Esophagus muscularis mucosa (tissue), 4 donors: Measurements from ENCODE around the gene DOK6. TPM values are rescaled to one million over a fixed set of nuclear protein-coding genes. Genes with fewer than 3 reads are reported as not detected.

Source experiments
- DNase-seq: peaks from one replicate; pipeline ENCODE4 v3.0.0-alpha.2; 2017; ENCODE audit errors: extremely low spot score
- H3K27ac ChIP-seq, 4 donors: fragments of 200-600 bp; sonication (generic); replicated peaks in 1 of 4; 1 replicate in 3 of 4; 2 replicates in 1 of 4; pipeline ENCODE4 v1.5.1; 2016 to 2019; ENCODE audit warnings: mild to moderate bottlenecking in 1 of 4
- H3K27me3 ChIP-seq, 4 donors: fragments of 200-600 bp; sonication (generic); one replicate each; pipeline versions ENCODE4 v1.5.1 to v1.6.0; 2016 to 2019
- H3K36me3 ChIP-seq, 4 donors: fragments of 200-600 bp; sonication (generic); one replicate each; pipeline ENCODE4 v1.5.1; 2016 to 2019
- H3K4me1 ChIP-seq, 4 donors: fragments of 200-600 bp; sonication (generic); one replicate each; pipeline ENCODE4 v1.5.1; 2016 to 2019
- H3K4me3 ChIP-seq, 4 donors: fragments of 200-600 bp; sonication (generic); 1 replicate in 2 of 4; 2 replicates in 2 of 4; pipeline ENCODE4 v1.5.1; 2016 to 2019; ENCODE audit warnings: mild to moderate bottlenecking in 4 of 4, moderate library complexity in 1 of 4
- H3K9me3 ChIP-seq, 4 donors: fragments of 200-600 bp; sonication (generic); 1 replicate in 3 of 4; 2 replicates in 1 of 4; pipeline ENCODE4 v1.5.1; 2016 to 2019
- CTCF ChIP-seq, 3 experiments: fragments of 200-600 bp in 2 of 3; fragments of 450-650 bp in 1 of 3; sonication (generic) in 2 of 3; IDR thresholded peaks; one replicate each; pipeline ENCODE4 v1.5.1; 2017 to 2019; ENCODE audit warnings: antibody characterized with exemption in 3 of 3, mild to moderate bottlenecking in 2 of 3, moderate library complexity in 1 of 3
- EP300 ChIP-seq: sonication (generic); formaldehyde crosslinking; IDR thresholded peaks from one replicate; pipeline ENCODE4 v1.6.1; 2017; ENCODE audit warnings: antibody characterized with exemption
- POLR2A ChIP-seq: fragments of 450-650 bp; IDR thresholded peaks from one replicate; pipeline ENCODE4 v1.6.1; 2017; ENCODE audit warnings: antibody characterized with exemption, moderate library complexity, mild to moderate bottlenecking, low read depth
- POLR2AphosphoS5 ChIP-seq, 2 donors: sonication (generic); formaldehyde crosslinking; IDR thresholded peaks; one replicate each; pipeline ENCODE4 v1.6.1; 2017; ENCODE audit warnings: antibody characterized with exemption in 2 of 2
- WGBS: methylation state at CpG from one replicate; pipeline ENCODE4 v1.1.5; 2018; 5-methylcytosine and 5-hydroxymethylcytosine counted together
- intact Hi-C: fragments of 100-400 bp; cut with DNase I; formaldehyde crosslinking; loops from one replicate; pipeline ENCODE4 v1.15.1; 2023
- total RNA-seq, 4 donors: library from RNA; depleted of rRNA; stranded (reverse); fragments of >200 nt; gene quantifications; one replicate each; pipeline versions ENCODE4 v1.1.0 to v1.2.1, GENCODE V29; 2016

DOK6 gene
- total RNA-seq, 4 donors from 2014 or later: 0.83 to 4.1 (median 1.9) TPM

DNA sequence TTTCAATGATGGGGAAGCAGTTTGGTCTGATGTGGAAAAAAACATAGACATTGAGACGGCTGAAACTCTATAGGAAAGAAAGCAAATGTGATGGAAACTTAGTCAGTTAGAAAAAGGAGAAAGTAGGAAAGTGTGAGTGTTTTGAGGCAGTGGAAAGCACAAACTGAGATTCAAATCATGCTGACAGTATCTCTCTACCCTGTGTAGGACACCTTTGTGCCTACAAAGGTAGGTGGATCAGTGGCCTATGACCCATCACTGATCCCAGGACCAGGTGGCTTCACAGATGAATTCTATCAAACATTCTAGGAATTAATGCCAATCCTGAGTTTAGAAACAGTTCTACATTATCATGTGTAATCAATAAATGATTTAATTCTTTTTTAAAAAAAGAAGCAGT is 489.9 kb downstream of the DOK6 start:
- intact Hi-C loops: no loop called here

GRCh38 chr18:69894467-69894866 is 493.8 kb downstream of the DOK6 start:
- no peaks in the 10 kb centered on the region for H3K27me3 ChIP-seq
- no peak overlapping the region for H3K27ac ChIP-seq
- intact Hi-C loops: no loop called here
- no peak for DNase-seq
- TF ChIP-seq POLR2A (no peak), EP300 (no peak), POLR2AphosphoS5 (IDR thresholded peaks at IDR 0.05) (no peak), CTCF (IDR thresholded peaks at IDR 0.05) (no peak)
- H3K36me3 ChIP-seq: no peaks in the 10 kb centered on the region
- 95% methylated on average over 2 of the region's 2 CpGs for WGBS
- H3K4me1 ChIP-seq: no peaks in the 10 kb centered on the region
- no peak overlapping the region for H3K4me3 ChIP-seq
- H3K9me3 ChIP-seq: no peaks in the 10 kb centered on the region

More for the DNA sequence above, 489.9 kb downstream of the DOK6 start:
- Histone ChIP-seq H3K27me3 (no peaks in the 10 kb centered on the region), H3K4me3 (no peak overlapping the region), H3K36me3 (no peaks in the 10 kb centered on the region), H3K4me1 (no peaks in the 10 kb centered on the region), H3K27ac (no peak overlapping the region), H3K9me3 (no peaks in the 10 kb centered on the region)
- no peak for DNase-seq
- no peak for TF ChIP-seq POLR2AphosphoS5 (IDR thresholded peaks at IDR 0.05)
- TF ChIP-seq CTCF (IDR thresholded peaks at IDR 0.05): no peak
- no peak for TF ChIP-seq EP300
- TF ChIP-seq POLR2A: no peak
- WGBS: 87% methylated on average over 1 of the region's 1 CpG

DNA sequence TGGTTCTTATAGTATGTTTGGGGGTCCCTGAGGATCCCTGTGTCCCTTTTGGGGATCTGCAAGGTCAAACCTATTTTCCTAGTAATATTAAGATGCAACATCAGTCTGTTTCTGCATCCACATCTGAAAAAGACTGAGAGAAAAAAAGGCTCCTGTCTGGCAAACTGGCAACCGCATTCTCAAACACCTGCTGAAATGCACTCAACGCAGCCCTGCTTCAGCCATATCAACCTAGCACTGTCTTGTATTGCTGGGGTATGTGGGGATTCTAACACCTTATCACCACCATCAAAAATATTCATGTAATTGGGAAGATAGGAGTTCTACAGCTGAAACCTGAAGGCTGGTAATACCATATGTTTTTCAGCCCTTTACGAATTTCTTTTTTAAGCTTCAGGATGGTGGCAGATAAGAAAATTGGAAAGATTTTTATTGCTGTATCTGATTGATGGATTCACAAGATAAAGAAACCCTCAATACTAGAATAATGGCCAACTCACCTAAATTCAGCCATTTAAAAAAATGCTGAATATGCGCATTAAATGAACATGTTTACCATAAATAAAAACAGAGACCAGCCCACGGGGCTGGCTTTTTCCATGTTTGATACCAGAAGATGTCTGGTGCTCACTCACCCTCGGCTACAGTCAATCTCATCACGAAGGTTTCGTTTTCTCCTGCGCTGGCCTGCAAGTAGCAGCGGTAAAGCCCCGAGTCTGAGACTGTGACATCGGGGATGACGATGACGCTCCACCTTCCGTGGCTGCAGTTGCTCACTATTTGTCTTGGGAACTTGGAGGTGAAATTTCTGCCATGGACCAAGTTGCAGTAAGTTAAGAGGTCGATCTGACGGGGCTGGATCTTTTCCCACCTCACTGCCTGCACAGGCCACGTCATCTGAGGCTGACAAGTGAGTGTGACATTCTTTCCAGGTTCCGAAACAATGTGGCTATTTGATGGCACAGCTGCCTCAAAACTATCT is 494.7 kb downstream of the DOK6 start:
- Histone ChIP-seq H3K4me1 (no peaks in the 10 kb centered on the region), H3K27ac (no peak overlapping the region), H3K9me3 (no peaks in the 10 kb centered on the region), H3K36me3 (no peaks in the 10 kb centered on the region), H3K27me3 (no peaks in the 10 kb centered on the region), H3K4me3 (no peak overlapping the region)
- DNase-seq: no peak
- WGBS: 90% methylated on average over 19 of the region's 19 CpGs
- TF ChIP-seq POLR2A (no peak), POLR2AphosphoS5 (IDR thresholded peaks at IDR 0.05) (no peak)
- intact Hi-C loops: loop anchor here (5.0 kb wide), 1 partner anchor 58 kb away; no protein-coding TSS in a partner anchor

- WGBS: 93% methylated on average over 7 of the region's 7 CpGs
- Histone ChIP-seq H3K9me3 (no peaks in the 10 kb centered on the region), H3K36me3 (no peaks in the 10 kb centered on the region), H3K4me1 (no peaks in the 10 kb centered on the region), H3K27me3 (no peaks in the 10 kb centered on the region), H3K27ac (no peak overlapping the region), H3K4me3 (no peak overlapping the region)
- intact Hi-C loops: loop anchor here (5.0 kb wide), 1 partner anchor 60 kb away; no protein-coding TSS in a partner anchor
- DNase-seq: no peak
- TF ChIP-seq CTCF (IDR thresholded peaks at IDR 0.05): no peak
- TF ChIP-seq EP300: no peak
- no peak for TF ChIP-seq POLR2AphosphoS5 (IDR thresholded peaks at IDR 0.05)
- TF ChIP-seq POLR2A: no peak
These were observed 496.9 kb downstream of the DOK6 start for GRCh38 chr18:69897397-69898108.

GRCh38 chr18:69898241-69898861 is 497.7 kb downstream of the DOK6 start:
- no peak overlapping the region for H3K27ac ChIP-seq
- no peak overlapping the region for H3K4me3 ChIP-seq
- WGBS: 72% methylated on average over 11 of the region's 11 CpGs
- no peaks in the 10 kb centered on the region for H3K27me3 ChIP-seq
- intact Hi-C loops: loop anchor here (5.0 kb wide), 1 partner anchor 61 kb away; no protein-coding TSS in a partner anchor
- TF ChIP-seq POLR2AphosphoS5 (IDR thresholded peaks at IDR 0.05) (no peak), POLR2A (no peak), EP300 (no peak), CTCF (IDR thresholded peaks at IDR 0.05) (no peak)
- no peaks in the 10 kb centered on the region for H3K36me3 ChIP-seq
- H3K4me1 ChIP-seq: no peaks in the 10 kb centered on the region
- no peak for DNase-seq
- H3K9me3 ChIP-seq: no peaks in the 10 kb centered on the region
